Measurements from ENCODE around the gene TRMT10B. TPM values are rescaled to one million over a fixed set of nuclear protein-coding genes. Genes with fewer than 3 reads are reported as not detected.

The TRMT10B gene
- total and polyA plus RNA-seq, 2 of the 13 experiments (the other 11 are each of a cell fraction or from before 2014, with no cell fraction given), result 3.1 to 3.9 TPM

DNA sequence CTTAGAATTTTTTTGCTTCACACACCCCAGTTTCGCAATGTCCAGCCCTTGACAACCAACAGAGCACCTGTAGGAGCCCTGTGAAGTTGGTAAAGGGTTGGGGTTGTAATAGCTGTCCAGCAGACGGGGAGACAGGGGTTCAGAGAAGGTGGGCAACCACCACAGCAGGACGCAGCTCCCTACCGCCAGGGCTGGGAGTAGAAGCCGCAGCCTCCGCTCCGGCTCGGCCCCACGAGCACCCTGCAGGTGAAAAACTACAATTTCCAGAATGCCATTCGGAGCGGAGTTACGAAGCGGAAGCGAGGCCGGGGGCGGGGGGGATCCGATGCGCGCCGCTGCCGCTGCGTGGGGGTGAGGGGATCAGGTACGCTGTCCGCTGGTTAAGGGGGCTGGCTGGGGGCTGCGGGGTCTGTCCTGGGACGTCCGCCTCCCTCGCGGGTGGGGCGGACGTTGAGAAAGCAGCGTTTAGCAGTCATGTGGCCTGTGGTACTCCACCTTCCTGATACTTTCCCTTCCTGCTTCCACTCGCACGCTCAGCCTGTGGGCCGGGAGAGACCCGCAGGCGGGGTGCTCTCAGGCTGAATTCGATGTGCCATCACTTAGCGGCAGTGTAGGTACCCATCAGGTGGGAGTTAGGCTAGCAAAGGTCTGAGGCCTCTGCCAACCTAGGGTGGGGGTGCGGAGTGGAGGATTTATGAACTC is at the start of gene TRMT10B (continued):
- TF ChIP-seq DZIP1 (CRISPR knock-in tag; IDR thresholded peaks at IDR 0.05) (no peak; the same call in 1 of the 2 replicates), ATM (IDR thresholded peaks at IDR 0.05; ENCODE audit: borderline replicate concordance) (no peak), STAT6 (CRISPR knock-in tag; IDR thresholded peaks at IDR 0.05; ENCODE audit: borderline replicate concordance) (no peak), NONO (IDR thresholded peaks at IDR 0.05) (no peak), NONO (CRISPR knock-in tag; conservative IDR thresholded peaks at IDR 0.05) (0 out of 2 replicates have a peak, but pooled peaks have one; percentile 39), SMAD1 (CRISPR knock-in tag; IDR thresholded peaks at IDR 0.05; ENCODE audit: borderline replicate concordance, low read depth) (peak; percentile 59; the same call in 1 of the 2 replicates), LCORL (IDR thresholded peaks at IDR 0.05) (no peak), LCORL (CRISPR knock-in tag; IDR thresholded peaks at IDR 0.05) (no peak), KDM4B (CRISPR knock-in tag; IDR thresholded peaks at IDR 0.05) (0 out of 2 replicates have a peak, but pooled peaks have one; percentile 12), SNAPC5 (CRISPR knock-in tag; IDR thresholded peaks at IDR 0.05; ENCODE audit: borderline replicate concordance) (no peak), ZNF558 (CRISPR knock-in tag; IDR thresholded peaks at IDR 0.05; ENCODE audit: borderline replicate concordance) (no peak)
- TF ChIP-seq, protein P1, sequence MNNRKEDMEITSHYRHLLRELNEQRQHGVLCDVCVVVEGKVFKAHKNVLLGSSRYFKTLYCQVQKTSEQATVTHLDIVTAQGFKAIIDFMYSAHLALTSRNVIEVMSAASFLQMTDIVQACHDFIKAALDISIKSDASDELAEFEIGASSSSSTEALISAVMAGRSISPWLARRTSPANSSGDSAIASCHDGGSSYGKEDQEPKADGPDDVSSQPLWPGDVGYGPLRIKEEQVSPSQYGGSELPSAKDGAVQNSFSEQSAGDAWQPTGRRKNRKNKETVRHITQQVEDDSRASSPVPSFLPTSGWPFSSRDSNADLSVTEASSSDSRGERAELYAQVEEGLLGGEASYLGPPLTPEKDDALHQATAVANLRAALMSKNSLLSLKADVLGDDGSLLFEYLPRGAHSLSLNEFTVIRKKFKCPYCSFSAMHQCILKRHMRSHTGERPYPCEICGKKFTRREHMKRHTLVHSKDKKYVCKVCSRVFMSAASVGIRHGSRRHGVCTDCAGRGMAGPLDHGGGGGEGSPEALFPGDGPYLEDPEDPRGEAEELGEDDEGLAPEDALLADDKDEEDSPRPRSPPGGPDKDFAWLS (CRISPR knock-in tag; IDR thresholded peaks at IDR 0.05; ENCODE audit: borderline replicate concordance), result no peak
- TF ChIP-seq, protein P2, sequence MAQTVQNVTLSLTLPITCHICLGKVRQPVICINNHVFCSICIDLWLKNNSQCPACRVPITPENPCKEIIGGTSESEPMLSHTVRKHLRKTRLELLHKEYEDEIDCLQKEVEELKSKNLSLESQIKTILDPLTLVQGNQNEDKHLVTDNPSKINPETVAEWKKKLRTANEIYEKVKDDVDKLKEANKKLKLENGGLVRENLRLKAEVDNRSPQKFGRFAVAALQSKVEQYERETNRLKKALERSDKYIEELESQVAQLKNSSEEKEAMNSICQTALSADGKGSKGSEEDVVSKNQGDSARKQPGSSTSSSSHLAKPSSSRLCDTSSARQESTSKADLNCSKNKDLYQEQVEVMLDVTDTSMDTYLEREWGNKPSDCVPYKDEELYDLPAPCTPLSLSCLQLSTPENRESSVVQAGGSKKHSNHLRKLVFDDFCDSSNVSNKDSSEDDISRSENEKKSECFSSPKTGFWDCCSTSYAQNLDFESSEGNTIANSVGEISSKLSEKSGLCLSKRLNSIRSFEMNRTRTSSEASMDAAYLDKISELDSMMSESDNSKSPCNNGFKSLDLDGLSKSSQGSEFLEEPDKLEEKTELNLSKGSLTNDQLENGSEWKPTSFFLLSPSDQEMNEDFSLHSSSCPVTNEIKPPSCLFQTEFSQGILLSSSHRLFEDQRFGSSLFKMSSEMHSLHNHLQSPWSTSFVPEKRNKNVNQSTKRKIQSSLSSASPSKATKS (CRISPR knock-in tag; IDR thresholded peaks at IDR 0.05), result no peak
- TF ChIP-seq, protein P3, sequence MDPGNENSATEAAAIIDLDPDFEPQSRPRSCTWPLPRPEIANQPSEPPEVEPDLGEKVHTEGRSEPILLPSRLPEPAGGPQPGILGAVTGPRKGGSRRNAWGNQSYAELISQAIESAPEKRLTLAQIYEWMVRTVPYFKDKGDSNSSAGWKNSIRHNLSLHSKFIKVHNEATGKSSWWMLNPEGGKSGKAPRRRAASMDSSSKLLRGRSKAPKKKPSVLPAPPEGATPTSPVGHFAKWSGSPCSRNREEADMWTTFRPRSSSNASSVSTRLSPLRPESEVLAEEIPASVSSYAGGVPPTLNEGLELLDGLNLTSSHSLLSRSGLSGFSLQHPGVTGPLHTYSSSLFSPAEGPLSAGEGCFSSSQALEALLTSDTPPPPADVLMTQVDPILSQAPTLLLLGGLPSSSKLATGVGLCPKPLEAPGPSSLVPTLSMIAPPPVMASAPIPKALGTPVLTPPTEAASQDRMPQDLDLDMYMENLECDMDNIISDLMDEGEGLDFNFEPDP (CRISPR knock-in tag; conservative IDR thresholded peaks at IDR 0.05), result no peak
